Measurements from ENCODE around the gene SIRT2. TPM values are rescaled to one million over a fixed set of nuclear protein-coding genes. Genes with fewer than 3 reads are reported as not detected.

The SIRT2 gene
- total RNA-seq, 1 experiment from 2014 or later, result 8.4 TPM

- Histone ChIP-seq H3K79me2 (ENCODE audit: insufficient read depth, low read length) (no peaks in the 10 kb centered on the region), H3K79me1 (ENCODE audit: insufficient read depth, low read depth, low read length, poor library complexity, severe bottlenecking) (no peaks in the 10 kb centered on the region), H4K91ac (ENCODE audit: insufficient read length, low read depth, low read length) (no peak overlapping the region), H3K14ac (ENCODE audit: insufficient read depth, low read length) (no peak overlapping the region), H3K9ac (ENCODE audit: extremely low read depth, insufficient read length, low read length) (no peak overlapping the region), H2BK20ac (ENCODE audit: low read depth, low read length, poor library complexity, severe bottlenecking) (no peak overlapping the region), H2AFZ (ENCODE audit: low read length) (no peak overlapping the region), H3K56ac (ENCODE audit: insufficient read length, low read depth, low read length) (no peak overlapping the region), H3K9me3 (ENCODE audit: control insufficient read depth, low read depth, low read length) (no peaks in the 10 kb centered on the region), H3K18ac (ENCODE audit: insufficient read length, low read depth, low read length) (no peak overlapping the region), H3K23ac (ENCODE audit: insufficient read length, low read depth, low read length) (no peak overlapping the region), H4K5ac (ENCODE audit: insufficient read length, low read depth, low read length) (no peak overlapping the region), H3K4me1 (ENCODE audit: insufficient read depth, low read length) (no peaks in the 10 kb centered on the region; the same call in 1 of the 2 replicates), H3K4me2 (ENCODE audit: insufficient read depth, insufficient read length, low read length) (peak overlapping the region; percentile 20), H3K27me3 (ENCODE audit: insufficient read depth, low read length) (no peaks in the 10 kb centered on the region; the same call in 1 of the 2 replicates), H3K4ac (ENCODE audit: low read depth, low read length) (no peak overlapping the region), H4K20me1 (ENCODE audit: control insufficient read depth, insufficient read depth, insufficient read length) (no peaks in the 10 kb centered on the region), H3K23me2 (ENCODE audit: insufficient read length, low read depth, low read length, poor library complexity, severe bottlenecking) (no peaks in the 10 kb centered on the region), H3T11ph (ENCODE audit: low read length) (no peak overlapping the region), H2BK15ac (ENCODE audit: low read depth, low read length) (no peak overlapping the region), H2BK12ac (ENCODE audit: insufficient read length, low read depth, low read length) (no peak overlapping the region), H4K8ac (replicated peaks; ENCODE audit: insufficient read length, low read depth, low read length) (no peak overlapping the region), H2BK5ac (ENCODE audit: insufficient read length, low read length) (no peak overlapping the region), H2AK5ac (ENCODE audit: insufficient read length, low read length) (no peak overlapping the region), H3K27ac (ENCODE audit: insufficient read length, low read depth, low read length) (no peak overlapping the region), H2BK120ac (ENCODE audit: low read depth, low read length, poor library complexity, severe bottlenecking) (no peak overlapping the region)
- Mint-ChIP-seq H3K27ac (no peak overlapping the region), H3K9me3 (no peaks in the 10 kb centered on the region), H3K36me3 (ENCODE audit: insufficient read depth in 1 of 3, low read depth in 3 of 3) (no peaks in the 10 kb centered on the region; a peak in 1 of 7 replicates), H3K4me3 (peak overlapping the region; percentile 64 to 75), H3K27me3 (ENCODE audit: low read depth) (peaks cover 12% of the 10 kb centered on the region), H3K4me1 (peaks cover 14 to 19% of the 10 kb centered on the region in 2 experiments)
- WGBS (ENCODE audit: extremely low coverage, insufficient read length, low lambda C conversion rate), result 100% methylated on average over 8 of the region's 62 CpGs
- TF ChIP-seq CTCF (conservative IDR thresholded peaks at IDR 0.05), result peak; percentile 87
- peak; percentile 84 for DNase-seq
Measured at GRCh38 chr19:38869836-38870607, 29.4 kb downstream of the SIRT2 start.

All from H9 (cell line).